ENCODE data around the gene MDFI.

MDFI gene

GRCh38 chr6:41651962-41652657 is 13.8 kb downstream of the MDFI start:
- DNase-seq, result no peak

- DNase-seq, result no peak
Measured at GRCh38 chr6:41652866-41653652, 14.8 kb downstream of the MDFI start.

- DNase-seq, result no peak
Measured at GRCh38 chr6:41653691-41654090, 15.4 kb downstream of the MDFI start.

- no peak for DNase-seq
Measured at GRCh38 chr6:41654151-41654697, 16.0 kb downstream of the MDFI start.

GRCh38 chr6:41654698-41655151 is 16.5 kb downstream of the MDFI start:
- DNase-seq, result peak; percentile 49

GRCh38 chr6:41655176-41655575 is 16.9 kb downstream of the MDFI start:
- no peak for DNase-seq

GRCh38 chr6:41655646-41656001 is 17.4 kb downstream of the MDFI start:
- no peak for DNase-seq

- DNase-seq, result peak; percentile 80
Measured at GRCh38 chr6:41656002-41656691, 17.9 kb downstream of the MDFI start.

GRCh38 chr6:41657131-41658094 is 19.1 kb downstream of the MDFI start:
- peak; percentile 27 for DNase-seq

- DNase-seq, result peak; percentile 15
Measured at GRCh38 chr6:41658636-41659035, 20.4 kb downstream of the MDFI start.

GRCh38 chr6:41659935-41660334 is 21.7 kb downstream of the MDFI start:
- peak; percentile 19 for DNase-seq

GRCh38 chr6:41663568-41663967 is 25.3 kb downstream of the MDFI start:
- DNase-seq, result no peak

GRCh38 chr6:41664271-41664670 is 26.0 kb downstream of the MDFI start:
- no peak for DNase-seq

- no peak for DNase-seq
Measured at GRCh38 chr6:41667195-41667594, 28.9 kb downstream of the MDFI start.

GRCh38 chr6:41668968-41669367 is 30.7 kb downstream of the MDFI start:
- no peak for DNase-seq

- no peak for DNase-seq
Measured at GRCh38 chr6:41670703-41671360, 32.6 kb downstream of the MDFI start.

- no peak for DNase-seq
Measured at GRCh38 chr6:41671376-41671775, 33.1 kb downstream of the MDFI start.

- DNase-seq, result no peak
Measured at GRCh38 chr6:41672016-41672415, 33.7 kb downstream of the MDFI start.

GRCh38 chr6:41672816-41673703 is 34.8 kb downstream of the MDFI start:
- DNase-seq, result no peak

GRCh38 chr6:41673704-41674000 is 35.4 kb downstream of the MDFI start:
- DNase-seq, result no peak
